Measurements from ENCODE around the gene PCAT6.

The PCAT6 gene

DNA sequence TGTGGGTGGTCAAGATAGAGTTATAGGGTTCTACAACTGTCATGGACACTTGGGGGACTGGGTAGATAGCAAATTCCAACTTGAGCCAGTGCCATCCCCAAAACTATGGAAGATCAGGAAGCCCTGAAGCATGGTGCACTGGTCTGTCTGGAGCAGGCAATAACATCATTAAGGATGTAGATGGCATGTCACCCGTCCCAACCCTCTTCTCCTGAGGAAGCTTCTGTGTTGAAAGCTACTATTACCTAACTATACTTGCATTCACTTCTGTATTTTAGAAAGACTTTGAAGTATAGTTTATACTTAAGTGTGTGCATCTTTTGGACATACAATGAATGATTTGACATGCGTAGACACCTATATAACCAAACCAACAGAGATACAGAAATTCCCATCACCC lies 45.3 kb downstream of the PCAT6 start:
- Mint-ChIP-seq H3K4me1 (peaks cover 6% of the 10 kb centered on the region), H3K4me3 (no peak overlapping the region), H3K9me3 (no peaks in the 10 kb centered on the region), H3K27ac (no peak overlapping the region), H3K27me3 (peaks cover 41% of the 10 kb centered on the region)
- no peak for DNase-seq
- no peak for ATAC-seq

DNA sequence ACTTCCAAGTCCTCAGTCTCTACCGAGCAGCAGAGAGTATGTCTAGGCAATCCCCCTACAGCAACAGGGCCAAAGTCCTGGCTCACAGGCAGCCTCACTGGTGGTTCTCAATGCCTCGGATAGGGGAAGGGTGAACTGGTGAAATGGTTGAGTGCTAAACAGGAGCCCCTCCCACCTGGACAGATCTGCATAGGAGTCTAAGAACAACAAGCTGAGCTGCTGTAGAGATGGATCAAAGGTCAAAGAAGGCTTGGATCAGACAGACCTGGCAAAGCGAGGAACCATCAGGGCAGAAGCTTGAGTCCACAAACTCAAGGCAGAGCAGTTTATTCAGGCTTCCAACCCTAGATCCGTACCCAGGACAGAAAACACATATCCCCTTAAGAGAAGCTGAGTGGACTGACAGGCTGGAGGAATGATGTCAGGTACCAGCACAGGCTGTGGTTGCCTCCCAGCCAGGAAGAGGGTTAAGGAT lies 46.4 kb downstream of the PCAT6 start:
- H3K27me3 Mint-ChIP-seq, result peaks cover 53% of the 10 kb centered on the region
- H3K27ac Mint-ChIP-seq, result no peak overlapping the region
- no peaks in the 10 kb centered on the region for H3K9me3 Mint-ChIP-seq
- DNase-seq (no peak), ATAC-seq (no peak)
- no peak overlapping the region for H3K4me3 Mint-ChIP-seq
- H3K4me1 Mint-ChIP-seq, result peaks cover 18% of the 10 kb centered on the region

DNA sequence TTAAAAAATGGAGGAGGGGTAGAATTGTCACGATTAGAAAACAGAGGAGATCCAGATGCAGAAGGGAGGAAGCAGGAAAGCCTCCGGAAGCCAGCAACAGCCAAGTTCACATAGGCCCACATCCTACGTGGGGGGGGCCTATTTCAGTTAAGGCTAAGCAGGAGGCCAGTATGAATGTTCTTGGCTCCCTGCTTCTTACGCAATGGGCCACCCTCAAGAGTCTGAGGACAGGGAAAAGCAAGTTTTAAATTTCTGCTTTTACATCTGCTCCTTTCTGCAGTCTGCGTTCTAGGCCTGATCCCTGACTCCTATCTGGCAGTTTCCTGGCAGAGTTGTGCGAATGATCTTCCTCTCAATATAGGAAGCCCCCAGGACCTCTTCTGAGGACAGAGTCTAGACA lies 47.6 kb downstream of the PCAT6 start:
- ATAC-seq (no peak), DNase-seq (no peak)
- Mint-ChIP-seq H3K27me3 (peaks cover 64% of the 10 kb centered on the region), H3K4me3 (no peak overlapping the region), H3K4me1 (peaks cover 18% of the 10 kb centered on the region), H3K27ac (no peak overlapping the region), H3K9me3 (no peaks in the 10 kb centered on the region)

DNA sequence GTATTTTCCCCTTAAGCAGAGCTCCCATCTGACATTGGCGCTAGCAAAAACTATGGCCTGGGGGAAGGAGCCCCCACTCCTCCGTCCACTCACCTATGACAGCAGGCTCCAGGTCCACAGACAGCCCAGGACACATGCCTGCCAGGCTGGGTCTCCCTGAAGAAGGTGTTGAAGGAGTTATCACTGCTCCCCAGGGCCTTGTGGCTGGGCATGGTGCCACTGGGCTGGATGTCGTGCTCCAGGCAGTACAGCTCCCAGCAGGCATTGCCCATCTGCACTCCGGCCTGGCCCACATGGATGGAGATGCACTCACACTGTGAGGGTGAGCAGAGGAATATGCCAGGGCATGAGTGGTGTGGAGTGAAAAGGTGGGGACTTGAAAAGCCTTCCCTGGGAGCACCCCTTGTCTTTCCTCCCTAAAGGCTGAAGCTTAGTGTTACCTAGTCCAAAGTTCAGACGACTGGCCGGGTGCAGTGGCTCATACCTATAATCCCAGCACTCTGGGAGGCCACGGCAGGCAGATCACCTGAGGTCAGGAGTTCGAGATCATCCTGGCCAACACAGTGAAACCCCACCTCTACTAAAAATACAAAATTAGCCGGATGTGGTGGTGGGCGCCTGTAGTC lies 48.1 kb downstream of the PCAT6 start:
- Mint-ChIP-seq H3K4me1 (peaks cover 18% of the 10 kb centered on the region), H3K9me3 (no peaks in the 10 kb centered on the region), H3K27me3 (peaks cover 70% of the 10 kb centered on the region), H3K27ac (no peak overlapping the region), H3K4me3 (no peak overlapping the region)
- DNase-seq, result no peak
- no peak for ATAC-seq

DNA sequence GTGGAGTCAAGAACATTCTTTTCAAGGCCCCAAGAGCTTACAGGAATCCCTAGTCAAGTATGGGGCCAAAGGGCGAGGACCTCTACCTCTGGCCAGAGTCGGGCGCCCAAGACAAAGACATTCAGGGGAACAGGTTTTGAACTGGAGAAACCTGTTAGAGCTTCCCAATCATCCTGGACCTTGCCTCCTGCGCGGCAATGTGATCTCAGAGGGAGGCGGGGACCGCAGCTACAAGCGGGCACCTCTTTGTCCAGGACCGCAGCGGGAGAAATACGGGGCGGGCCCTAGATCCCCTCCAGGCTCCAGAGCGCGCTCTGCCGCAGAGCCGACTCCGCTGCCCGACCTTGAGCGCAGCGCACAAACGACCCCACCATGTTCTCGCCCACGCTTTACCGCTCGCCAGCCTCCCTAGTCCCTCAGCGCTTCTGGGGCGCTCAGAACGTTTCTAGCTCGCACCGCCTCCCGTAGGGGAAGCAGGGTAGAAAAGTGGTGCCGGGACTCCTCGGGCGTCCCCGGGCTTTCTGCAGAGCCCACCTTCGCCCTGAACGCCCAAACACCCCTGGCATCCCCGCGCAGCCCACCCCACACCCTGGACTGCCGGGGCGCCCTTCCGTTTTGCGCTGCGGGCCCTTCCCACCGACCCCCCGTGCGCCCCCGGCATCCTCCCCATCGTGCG lies 50.1 kb downstream of the PCAT6 start:
- ATAC-seq (peak; percentile 78), DNase-seq (peak; percentile 42 to 49)
- Mint-ChIP-seq H3K9me3 (no peaks in the 10 kb centered on the region), H3K27me3 (peaks cover 87% of the 10 kb centered on the region), H3K4me1 (peaks cover 18% of the 10 kb centered on the region), H3K4me3 (peak overlapping the region; percentile 84 to 95), H3K27ac (peak overlapping the region in 1 of 2 donors; percentile 89)

All from stimulated activated naive CD8-positive, alpha-beta T cell treated with anti-CD3 and anti-CD28 coated beads, Interleukin-15, amount 100 ng/mL, for 72 hours (primary cell).